ENCODE measurements around the gene SPHKAP.

Gene SPHKAP

DNA sequence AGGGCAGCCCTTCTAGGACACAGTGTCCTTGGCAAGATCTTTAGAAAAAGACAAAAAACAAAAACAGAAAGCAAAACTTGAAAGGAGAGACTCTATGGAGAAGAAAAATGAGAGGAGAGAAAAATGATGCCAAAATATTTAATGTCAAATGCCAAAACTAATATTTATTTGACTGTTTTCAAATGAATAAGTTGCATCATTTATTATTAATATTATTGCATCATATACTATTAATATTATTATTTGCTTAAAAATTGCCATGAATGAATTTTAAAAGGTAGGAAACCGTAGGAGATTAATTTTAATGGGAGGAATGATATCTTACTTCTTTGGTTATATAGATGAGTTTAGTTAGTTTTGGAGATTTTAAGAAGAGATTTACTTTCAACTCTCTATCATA, 165.7 kb downstream of the SPHKAP start:
- H3K4me3 ChIP-seq (ENCODE audit: low read depth, low read length), result no peak overlapping the region
- no peak for DNase-seq (ENCODE audit: low read depth)
- TF ChIP-seq, protein P1, sequence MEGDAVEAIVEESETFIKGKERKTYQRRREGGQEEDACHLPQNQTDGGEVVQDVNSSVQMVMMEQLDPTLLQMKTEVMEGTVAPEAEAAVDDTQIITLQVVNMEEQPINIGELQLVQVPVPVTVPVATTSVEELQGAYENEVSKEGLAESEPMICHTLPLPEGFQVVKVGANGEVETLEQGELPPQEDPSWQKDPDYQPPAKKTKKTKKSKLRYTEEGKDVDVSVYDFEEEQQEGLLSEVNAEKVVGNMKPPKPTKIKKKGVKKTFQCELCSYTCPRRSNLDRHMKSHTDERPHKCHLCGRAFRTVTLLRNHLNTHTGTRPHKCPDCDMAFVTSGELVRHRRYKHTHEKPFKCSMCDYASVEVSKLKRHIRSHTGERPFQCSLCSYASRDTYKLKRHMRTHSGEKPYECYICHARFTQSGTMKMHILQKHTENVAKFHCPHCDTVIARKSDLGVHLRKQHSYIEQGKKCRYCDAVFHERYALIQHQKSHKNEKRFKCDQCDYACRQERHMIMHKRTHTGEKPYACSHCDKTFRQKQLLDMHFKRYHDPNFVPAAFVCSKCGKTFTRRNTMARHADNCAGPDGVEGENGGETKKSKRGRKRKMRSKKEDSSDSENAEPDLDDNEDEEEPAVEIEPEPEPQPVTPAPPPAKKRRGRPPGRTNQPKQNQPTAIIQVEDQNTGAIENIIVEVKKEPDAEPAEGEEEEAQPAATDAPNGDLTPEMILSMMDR (IDR thresholded peaks at IDR 0.05; ENCODE audit: insufficient read depth, low read depth, low read length, missing control alignments), result no peak

DNA sequence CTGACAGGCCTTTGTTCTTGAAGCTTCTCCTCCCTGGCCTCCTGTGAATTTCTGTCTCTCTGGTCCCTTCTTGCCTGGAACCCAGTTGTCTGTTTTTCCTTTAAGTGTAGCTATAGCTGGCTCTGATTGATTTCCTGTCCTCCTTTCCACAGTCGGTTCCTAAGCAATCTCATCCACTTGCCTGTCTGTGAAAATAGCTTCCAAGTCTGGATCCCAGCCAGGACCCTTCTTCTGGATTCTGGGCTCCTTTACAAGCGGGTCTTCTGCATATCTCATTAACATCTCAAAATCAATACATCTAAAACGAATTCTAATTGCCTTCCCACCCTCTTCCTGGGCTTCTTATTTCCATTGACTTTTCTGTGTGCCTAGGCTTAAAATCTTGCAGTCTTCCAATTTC, 185.1 kb downstream of the SPHKAP start:
- TF ChIP-seq, protein P1 (IDR thresholded peaks at IDR 0.05; ENCODE audit: insufficient read depth, low read depth, low read length, missing control alignments), result no peak
- no peak overlapping the region for H3K4me3 ChIP-seq (ENCODE audit: low read depth, low read length)
- DNase-seq (ENCODE audit: low read depth), result no peak

DNA sequence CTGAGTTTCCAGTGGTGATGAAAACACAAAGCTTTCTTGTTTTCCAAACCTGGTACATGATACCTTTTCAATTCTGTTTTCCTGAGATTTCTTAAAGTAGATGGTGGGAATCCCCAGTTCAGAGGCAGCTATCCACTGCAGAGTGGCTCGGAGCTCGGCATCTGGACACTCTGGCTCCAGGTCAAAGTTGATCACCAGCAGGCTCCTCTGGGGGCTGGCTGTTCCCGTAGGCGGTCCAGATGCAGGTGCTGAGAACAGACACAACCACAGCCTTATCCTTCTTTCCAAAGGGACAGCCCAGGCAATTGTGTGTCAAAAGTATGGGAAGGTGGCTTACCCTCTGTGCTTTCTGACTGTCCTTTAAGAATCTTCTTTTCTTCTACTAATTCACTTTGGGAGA, 190.6 kb downstream of the SPHKAP start:
- H3K4me3 ChIP-seq (ENCODE audit: low read depth, low read length), result no peak overlapping the region
- no peak for DNase-seq (ENCODE audit: low read depth)
- TF ChIP-seq, protein P1 (IDR thresholded peaks at IDR 0.05; ENCODE audit: insufficient read depth, low read depth, low read length, missing control alignments), result no peak

DNA sequence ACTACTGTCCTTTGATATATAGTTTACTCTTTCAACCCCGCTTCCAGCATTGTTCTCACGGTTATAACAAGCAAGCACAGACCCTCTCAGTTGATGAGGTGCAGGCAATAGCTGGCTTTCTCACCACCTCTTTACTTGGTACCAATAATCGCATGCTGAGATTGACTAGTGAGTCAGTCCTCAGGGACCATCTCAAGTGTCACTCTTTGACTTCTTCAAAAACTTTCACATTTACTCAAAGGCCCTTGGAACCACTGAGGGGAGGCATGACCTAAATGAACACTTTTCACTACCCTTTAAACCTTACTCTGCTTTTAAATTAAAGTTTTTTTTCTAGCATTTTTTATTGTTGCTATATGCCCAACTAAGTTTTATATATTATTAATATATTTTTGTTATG, 208.2 kb downstream of the SPHKAP start:
- TF ChIP-seq, protein P1 (IDR thresholded peaks at IDR 0.05; ENCODE audit: insufficient read depth, low read depth, low read length, missing control alignments), result no peak
- no peak for DNase-seq (ENCODE audit: low read depth)
- H3K4me3 ChIP-seq (ENCODE audit: low read depth, low read length), result no peak overlapping the region

DNA sequence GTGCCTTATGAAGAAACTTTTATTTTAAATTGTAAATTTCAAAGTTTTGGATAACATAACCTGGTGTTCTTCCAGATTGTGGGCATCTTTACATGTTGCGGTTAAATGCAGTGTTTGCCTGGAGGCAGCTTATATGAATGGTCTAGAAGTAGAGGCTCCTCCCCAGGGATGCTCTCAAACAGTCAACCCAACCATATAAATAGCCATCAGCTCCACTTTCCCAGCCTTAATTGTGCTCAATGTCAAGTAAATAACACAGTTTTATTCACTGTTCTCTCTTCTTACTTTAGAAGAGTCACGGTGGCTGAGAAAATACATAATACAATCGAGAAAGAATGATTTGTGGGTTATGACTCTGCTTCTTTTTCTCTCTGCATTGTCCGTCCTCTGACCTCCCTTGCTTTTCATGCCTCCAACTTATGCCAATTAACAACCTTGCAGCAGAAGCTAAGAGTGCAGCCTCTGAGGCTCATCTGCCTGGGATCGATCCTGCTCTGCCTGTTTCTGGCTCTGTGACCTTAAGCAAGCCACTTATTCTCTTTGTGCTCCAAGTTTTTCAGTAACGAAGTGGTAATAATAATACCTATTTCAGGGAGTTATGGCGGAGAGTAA, 209.8 kb downstream of the SPHKAP start:
- TF ChIP-seq, protein P1 (IDR thresholded peaks at IDR 0.05; ENCODE audit: insufficient read depth, low read depth, low read length, missing control alignments), result no peak
- H3K4me3 ChIP-seq (ENCODE audit: low read depth, low read length), result no peak overlapping the region
- DNase-seq (ENCODE audit: low read depth), result no peak

DNA sequence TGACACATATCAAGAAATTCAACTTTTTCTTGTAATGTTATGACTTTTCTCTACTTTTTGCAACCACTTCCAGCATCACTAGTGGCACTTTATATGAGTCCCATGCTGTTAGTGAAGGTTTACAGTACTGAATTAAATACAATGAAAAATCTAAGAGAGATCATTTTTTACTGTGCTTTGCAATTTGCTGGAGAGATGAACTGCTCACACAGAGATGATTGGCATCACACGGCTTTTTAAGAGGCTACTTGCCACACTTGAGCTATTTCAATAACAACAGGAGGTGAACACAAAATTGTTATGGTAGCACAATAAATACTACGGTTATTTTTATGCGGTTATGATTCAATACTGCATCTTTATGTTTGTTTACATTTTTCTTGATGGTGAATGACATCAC, 221.2 kb downstream of the SPHKAP start:
- DNase-seq (ENCODE audit: low read depth), result no peak
- TF ChIP-seq, protein P1 (IDR thresholded peaks at IDR 0.05; ENCODE audit: insufficient read depth, low read depth, low read length, missing control alignments), result no peak
- no peak overlapping the region for H3K4me3 ChIP-seq (ENCODE audit: low read depth, low read length)

DNA sequence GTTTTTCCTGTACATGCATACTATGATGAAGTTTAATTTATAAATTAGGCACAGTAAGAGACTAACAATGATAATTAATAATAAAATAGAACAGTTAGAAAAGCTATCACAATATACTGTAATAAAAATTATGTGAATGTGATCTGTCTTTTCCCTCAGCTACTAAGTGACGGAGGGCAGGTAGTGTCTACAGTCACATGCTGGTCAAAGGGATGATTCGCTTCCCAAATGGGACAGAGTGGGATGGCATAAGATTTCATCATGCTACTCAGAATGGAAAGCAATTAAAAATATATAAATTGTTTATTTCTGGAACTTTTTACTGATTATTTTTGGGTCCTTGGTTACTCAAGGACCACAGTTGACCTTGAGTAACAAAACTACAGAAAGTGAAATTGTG, 238.5 kb downstream of the SPHKAP start:
- TF ChIP-seq, protein P1 (IDR thresholded peaks at IDR 0.05; ENCODE audit: insufficient read depth, low read depth, low read length, missing control alignments), result no peak
- H3K4me3 ChIP-seq (ENCODE audit: low read depth, low read length), result no peak overlapping the region
- DNase-seq (ENCODE audit: low read depth), result no peak

All from GM12865 (cell line).